ENCODE results near the gene GOLGA5.

Gene GOLGA5

DNA sequence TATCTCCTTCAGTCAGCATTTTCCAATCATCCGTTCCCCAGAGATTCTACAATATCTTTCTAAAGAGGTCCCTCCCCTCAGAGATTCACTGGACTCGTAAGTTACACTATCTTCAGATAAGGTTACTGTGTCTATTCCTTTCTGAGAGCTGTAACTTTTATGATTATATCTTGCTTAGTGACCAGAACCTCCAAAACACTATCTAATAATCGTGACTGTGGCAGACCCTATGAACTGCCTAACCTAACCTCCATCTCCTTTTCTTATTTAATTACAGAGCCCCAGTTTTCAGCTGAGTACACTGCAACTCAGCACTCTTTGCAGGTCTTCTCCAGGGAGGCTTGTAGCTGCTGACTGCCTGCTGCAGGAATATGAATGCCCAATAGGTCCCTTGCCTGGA, 90.3 kb downstream of the GOLGA5 start:
- no peak overlapping the region for H3K4me3 ChIP-seq (ENCODE audit: low read depth, low read length)
- TF ChIP-seq, protein P1, sequence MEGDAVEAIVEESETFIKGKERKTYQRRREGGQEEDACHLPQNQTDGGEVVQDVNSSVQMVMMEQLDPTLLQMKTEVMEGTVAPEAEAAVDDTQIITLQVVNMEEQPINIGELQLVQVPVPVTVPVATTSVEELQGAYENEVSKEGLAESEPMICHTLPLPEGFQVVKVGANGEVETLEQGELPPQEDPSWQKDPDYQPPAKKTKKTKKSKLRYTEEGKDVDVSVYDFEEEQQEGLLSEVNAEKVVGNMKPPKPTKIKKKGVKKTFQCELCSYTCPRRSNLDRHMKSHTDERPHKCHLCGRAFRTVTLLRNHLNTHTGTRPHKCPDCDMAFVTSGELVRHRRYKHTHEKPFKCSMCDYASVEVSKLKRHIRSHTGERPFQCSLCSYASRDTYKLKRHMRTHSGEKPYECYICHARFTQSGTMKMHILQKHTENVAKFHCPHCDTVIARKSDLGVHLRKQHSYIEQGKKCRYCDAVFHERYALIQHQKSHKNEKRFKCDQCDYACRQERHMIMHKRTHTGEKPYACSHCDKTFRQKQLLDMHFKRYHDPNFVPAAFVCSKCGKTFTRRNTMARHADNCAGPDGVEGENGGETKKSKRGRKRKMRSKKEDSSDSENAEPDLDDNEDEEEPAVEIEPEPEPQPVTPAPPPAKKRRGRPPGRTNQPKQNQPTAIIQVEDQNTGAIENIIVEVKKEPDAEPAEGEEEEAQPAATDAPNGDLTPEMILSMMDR (conservative IDR thresholded peaks at IDR 0.05; ENCODE audit: low read depth, low read length), result no peak
- DNase-seq (ENCODE audit: low read depth), result no peak

- TF ChIP-seq, protein P1 (conservative IDR thresholded peaks at IDR 0.05; ENCODE audit: low read depth, low read length), result no peak
- H3K4me3 ChIP-seq (ENCODE audit: low read depth, low read length), result no peak overlapping the region
- no peak for DNase-seq (ENCODE audit: low read depth)
Observed at GRCh38 chr14:92885279-92886061, 91.4 kb downstream of the GOLGA5 start.

DNA sequence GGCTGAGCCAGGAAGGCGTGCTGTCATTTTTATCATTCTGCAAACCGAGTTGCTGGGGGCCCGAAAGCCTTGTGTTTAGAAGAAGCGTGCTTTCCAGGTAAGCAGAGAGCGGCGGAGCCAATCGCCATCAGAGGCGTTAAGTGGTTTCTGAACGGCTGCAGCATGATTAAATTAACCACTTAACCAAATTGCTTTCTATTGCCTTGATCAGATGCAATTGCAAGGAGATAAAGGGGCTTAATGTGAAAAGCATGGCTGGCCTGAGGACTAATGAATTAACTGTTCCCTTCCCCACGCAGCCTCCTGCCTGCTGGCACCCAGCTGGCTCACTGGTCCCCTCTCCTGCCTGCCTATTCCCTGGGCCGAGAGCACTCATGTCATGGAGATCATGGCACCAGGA, 92.2 kb downstream of the GOLGA5 start:
- DNase-seq (ENCODE audit: low read depth), result no peak
- TF ChIP-seq, protein P1 (conservative IDR thresholded peaks at IDR 0.05; ENCODE audit: low read depth, low read length), result no peak

GRCh38 chr14:92887157-92887556, 93.1 kb downstream of the GOLGA5 start:
- TF ChIP-seq, protein P1 (conservative IDR thresholded peaks at IDR 0.05; ENCODE audit: low read depth, low read length), result no peak
- no peak for DNase-seq (ENCODE audit: low read depth)
- H3K4me3 ChIP-seq (ENCODE audit: low read depth, low read length), result no peak overlapping the region

More for the DNA sequence above, 92.2 kb downstream of the GOLGA5 start:
- H3K4me3 ChIP-seq (ENCODE audit: low read depth, low read length), result no peak overlapping the region

DNA sequence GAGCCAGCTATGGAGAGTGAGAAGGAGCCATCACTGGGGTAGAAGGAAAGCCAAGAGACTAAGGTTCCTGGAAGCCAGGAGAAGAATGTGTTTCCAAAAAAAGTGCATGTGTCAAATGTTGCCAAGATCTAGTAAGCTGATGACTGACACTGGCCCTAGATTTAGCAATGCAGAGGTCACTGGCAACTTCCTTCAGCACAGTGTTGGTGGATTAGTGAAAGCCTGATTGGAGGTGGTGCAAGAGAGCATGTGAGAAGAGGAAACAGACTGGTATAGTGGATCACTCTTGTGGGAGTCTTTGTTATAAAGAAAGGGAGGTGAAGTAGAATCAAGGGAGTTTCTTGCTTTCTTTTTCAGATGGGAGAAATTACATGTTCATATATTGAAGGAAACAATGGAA, 94.8 kb downstream of the GOLGA5 start:
- DNase-seq (ENCODE audit: low read depth), result no peak
- TF ChIP-seq, protein P1 (conservative IDR thresholded peaks at IDR 0.05; ENCODE audit: low read depth, low read length), result no peak
- H3K4me3 ChIP-seq (ENCODE audit: low read depth, low read length), result no peak overlapping the region
